Measurements from ENCODE around the gene RUVBL2. TPM values are rescaled to one million over a fixed set of nuclear protein-coding genes. Genes with fewer than 3 reads are reported as not detected.

RUVBL2 gene
- total RNA-seq (ENCODE audit: unreplicated experiment): 80.6 TPM
- long read RNA-seq, transcript RUVBL2-206 (15 exons, 2,009 nt): major isoform, 131 of 162 reads
- long read RNA-seq, partial matches to known transcripts: 9 of 162 reads
- long read RNA-seq, other reads (novel, unspliced or antisense): 22 of 162 reads

- peak; percentile 99 for DNase-seq (ENCODE audit: low spot score)
- Mint-ChIP-seq H3K4me3 (ENCODE audit: unreplicated experiment) (peak within 1 kb of the TSS; percentile 99), H3K36me3 (ENCODE audit: low read depth, unreplicated experiment) (peaks cover 10% of the 10 kb centered on the region), H3K9me3 (ENCODE audit: unreplicated experiment) (no peaks in the 10 kb centered on the region), H3K27ac (ENCODE audit: unreplicated experiment) (peak within 1 kb of the TSS; percentile 97), H3K4me1 (ENCODE audit: unreplicated experiment) (peaks cover 33% of the 10 kb centered on the region), H3K27me3 (ENCODE audit: unreplicated experiment) (peaks cover 13% of the 10 kb centered on the region)
- peak; percentile 92 for TF ChIP-seq CTCF (IDR thresholded peaks at IDR 0.05; ENCODE audit: unreplicated experiment)
Observed at GRCh38 chr19:48993175-48994034, at the start of gene RUVBL2, which contains the start of gene GYS1. Gene RUVBL2 (plus strand): TSS chr19:48993887. CDS start chr19:48993912, 25 bp downstream. Gene GYS1 (minus strand): TSS chr19:48993309. CDS start chr19:48993112, 197 bp downstream.

- no peak for DNase-seq (ENCODE audit: low spot score)
- no peak for TF ChIP-seq CTCF (IDR thresholded peaks at IDR 0.05; ENCODE audit: unreplicated experiment)
- Mint-ChIP-seq H3K9me3 (ENCODE audit: unreplicated experiment) (peaks cover 4% of the 10 kb centered on the region), H3K27me3 (ENCODE audit: unreplicated experiment) (peaks cover 9% of the 10 kb centered on the region), H3K4me1 (ENCODE audit: unreplicated experiment) (peaks cover 9% of the 10 kb centered on the region), H3K27ac (ENCODE audit: unreplicated experiment) (no peak overlapping the region), H3K36me3 (ENCODE audit: low read depth, unreplicated experiment) (peaks cover 7% of the 10 kb centered on the region), H3K4me3 (ENCODE audit: unreplicated experiment) (no peak overlapping the region)
Observed at GRCh38 chr19:48945415-48945814, 48.3 kb upstream of the RUVBL2 start.

GRCh38 chr19:48945817-48946216 lies 47.9 kb upstream of the RUVBL2 start:
- no peak for DNase-seq (ENCODE audit: low spot score)
- Mint-ChIP-seq H3K4me3 (ENCODE audit: unreplicated experiment) (no peak overlapping the region), H3K27ac (ENCODE audit: unreplicated experiment) (no peak overlapping the region), H3K36me3 (ENCODE audit: low read depth, unreplicated experiment) (peaks cover 7% of the 10 kb centered on the region), H3K27me3 (ENCODE audit: unreplicated experiment) (peaks cover 9% of the 10 kb centered on the region), H3K4me1 (ENCODE audit: unreplicated experiment) (peaks cover 9% of the 10 kb centered on the region), H3K9me3 (ENCODE audit: unreplicated experiment) (peaks cover 4% of the 10 kb centered on the region)
- no peak for TF ChIP-seq CTCF (IDR thresholded peaks at IDR 0.05; ENCODE audit: unreplicated experiment)

- Mint-ChIP-seq H3K4me1 (ENCODE audit: unreplicated experiment) (peaks cover 11% of the 10 kb centered on the region), H3K4me3 (ENCODE audit: unreplicated experiment) (no peak overlapping the region), H3K27ac (ENCODE audit: unreplicated experiment) (no peak overlapping the region), H3K36me3 (ENCODE audit: low read depth, unreplicated experiment) (peaks cover 7% of the 10 kb centered on the region), H3K27me3 (ENCODE audit: unreplicated experiment) (peaks cover 8% of the 10 kb centered on the region), H3K9me3 (ENCODE audit: unreplicated experiment) (peaks cover 4% of the 10 kb centered on the region)
- TF ChIP-seq CTCF (IDR thresholded peaks at IDR 0.05; ENCODE audit: unreplicated experiment): no peak
- no peak for DNase-seq (ENCODE audit: low spot score)
Observed at GRCh38 chr19:48946463-48947257, 47.0 kb upstream of the RUVBL2 start.

All from endothelial cell (in vitro differentiated cells).